ENCODE measurements around the gene SLC5A4. TPM values are rescaled to one million over a fixed set of nuclear protein-coding genes. Genes with fewer than 3 reads are reported as not detected.
"Not testable (repeated sequence)": the region's sequence is repeated elsewhere in the genome, so short reads cannot be mapped to it uniquely, and the experiment has no call there.

Gene SLC5A4
- total RNA-seq, result 1 to 10 TPM; 2.2 to 2.9 TPM
- under 1 TPM; 0.10 to 0.88 TPM for polyA plus RNA-seq
- long read RNA-seq, donor 1, partial matches to known transcripts, result 1 of 3 reads
- long read RNA-seq, donor 1, other reads (novel, unspliced or antisense), result 2 of 3 reads
- long read RNA-seq, donor 2, result 0 reads

DNA sequence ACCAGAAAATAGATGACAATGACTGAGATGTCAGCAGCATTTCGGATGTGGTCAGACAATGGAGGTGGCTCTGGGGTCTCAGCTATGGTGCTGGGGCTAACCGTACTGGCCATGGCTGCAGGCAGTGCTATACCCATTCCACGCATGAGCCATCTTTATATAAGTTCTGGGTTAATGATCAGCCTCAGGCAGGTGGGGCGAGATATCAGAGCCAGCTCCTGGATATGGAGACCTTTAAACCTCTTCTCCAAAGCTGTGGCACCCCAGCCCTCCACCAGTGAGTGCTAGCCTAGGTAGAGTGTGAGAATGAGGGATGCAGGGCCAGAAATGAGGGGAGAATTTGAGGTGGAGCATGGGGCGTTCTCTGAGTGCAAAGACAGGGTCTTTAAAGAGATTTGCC, at the start of gene SLC5A4:
Gene SLC5A4 (minus strand): TSS at position 131 of the 400 bp plus-strand sequence. CDS start 18 bp downstream, at position 113.
- Histone ChIP-seq H3K36me3 (ENCODE audit: control insufficient read depth in 1 of 2, insufficient read depth in 2 of 2, low read length in 1 of 2) (no peaks in the 10 kb centered on the region), H3K4me1 (ENCODE audit: control insufficient read depth in 1 of 2, insufficient read depth in 2 of 2, low read length in 2 of 2) (no peaks in the 10 kb centered on the region), H3K27ac (ENCODE audit: low read depth in 1 of 2, low read length in 2 of 2) (no peak within 1 kb of the TSS), H3K27me3 (ENCODE audit: control insufficient read depth in 1 of 2, insufficient read depth in 2 of 2, low read length in 1 of 2) (no peaks in the 10 kb centered on the region), H3K9me3 (ENCODE audit: control insufficient read depth, low read length) (no peaks in the 10 kb centered on the region), H3K4me3 (ENCODE audit: low read length in 2 of 2) (no peak within 1 kb of the TSS)
- ATAC-seq (ENCODE audit: low FRiP score), result no peak
- no peak for DNase-seq
- intact Hi-C loops (cut with DNase I), result loop anchor here in 1 of 2 donors (5.0 kb wide), 1 partner anchor 273 kb away; no protein-coding TSS in a partner anchor
- WGBS, 2 donors, result 75 to 78% methylated on average over 5 of the region's 5 CpGs

DNA sequence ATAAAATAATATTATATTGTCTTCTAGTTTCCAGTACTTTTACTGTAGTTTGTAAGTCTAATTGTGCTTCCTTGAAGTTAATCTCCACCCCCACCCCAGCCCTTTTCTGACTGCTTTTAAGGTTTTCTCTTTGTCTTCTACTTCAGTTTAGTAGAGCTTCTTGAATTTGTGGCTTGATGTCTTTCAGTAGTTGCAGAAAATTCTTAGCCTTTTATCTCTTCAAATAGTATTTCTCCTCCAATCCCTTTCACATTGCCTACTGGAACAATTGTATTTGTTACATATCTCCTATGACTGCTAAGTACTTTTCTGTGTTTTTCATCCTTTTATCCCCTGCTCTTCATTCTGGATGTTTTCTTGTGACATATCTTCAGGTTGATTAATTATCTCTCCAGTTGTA, 38.8 kb upstream of the SLC5A4 start:
- ATAC-seq (ENCODE audit: low FRiP score); H3K9me3 ChIP-seq (ENCODE audit: control insufficient read depth, low read length); H3K4me3 ChIP-seq (ENCODE audit: low read length in 2 of 2); H3K27me3 ChIP-seq (ENCODE audit: control insufficient read depth in 1 of 2, insufficient read depth in 2 of 2, low read length in 1 of 2); intact Hi-C loops (cut with DNase I); H3K4me1 ChIP-seq (ENCODE audit: control insufficient read depth in 1 of 2, insufficient read depth in 2 of 2, low read length in 2 of 2); H3K27ac ChIP-seq (ENCODE audit: low read depth in 1 of 2, low read length in 2 of 2); H3K36me3 ChIP-seq (ENCODE audit: control insufficient read depth in 1 of 2, insufficient read depth in 2 of 2, low read length in 1 of 2); DNase-seq: not testable (repeated sequence)

DNA sequence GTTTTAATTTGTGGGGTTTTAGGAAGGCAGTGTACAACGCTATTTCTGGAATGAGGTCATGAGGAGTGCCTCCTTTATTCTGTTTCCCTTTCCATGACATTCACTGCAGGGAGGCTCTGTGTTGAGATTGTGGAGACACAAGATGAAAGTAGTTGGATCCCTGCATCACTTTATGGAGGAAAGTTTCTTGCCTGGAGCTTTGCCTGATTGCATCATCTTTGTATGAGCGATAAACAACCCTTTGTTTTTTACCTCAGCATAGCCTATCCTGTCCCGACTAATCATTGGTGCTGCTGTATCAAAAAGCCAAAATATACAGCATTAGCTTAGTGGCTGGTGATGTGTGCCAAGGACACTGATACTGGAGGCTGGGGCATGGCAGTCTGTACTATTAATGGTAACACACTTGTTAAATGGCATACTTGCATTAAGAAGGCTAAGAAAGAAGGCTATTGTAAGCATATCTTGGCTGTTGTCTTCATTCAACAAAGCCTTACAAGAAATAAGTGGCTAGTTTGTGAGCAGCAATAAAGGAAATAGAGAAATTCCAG, 31.2 kb upstream of the SLC5A4 start:
- Histone ChIP-seq H3K4me3 (ENCODE audit: low read length in 2 of 2) (no peak overlapping the region), H3K9me3 (ENCODE audit: control insufficient read depth, low read length) (peaks cover 4% of the 10 kb centered on the region), H3K36me3 (ENCODE audit: control insufficient read depth in 1 of 2, insufficient read depth in 2 of 2, low read length in 1 of 2) (no peaks in the 10 kb centered on the region), H3K27me3 (ENCODE audit: control insufficient read depth in 1 of 2, insufficient read depth in 2 of 2, low read length in 1 of 2) (no peaks in the 10 kb centered on the region), H3K4me1 (ENCODE audit: control insufficient read depth in 1 of 2, insufficient read depth in 2 of 2, low read length in 2 of 2) (no peaks in the 10 kb centered on the region), H3K27ac (ENCODE audit: low read depth in 1 of 2, low read length in 2 of 2) (no peak overlapping the region)
- no peak for DNase-seq
- intact Hi-C loops (cut with DNase I), result no loop called here
- WGBS, 2 donors, result 87 to 90% methylated on average over 3 of the region's 3 CpGs
- no peak for ATAC-seq (ENCODE audit: low FRiP score)

DNA sequence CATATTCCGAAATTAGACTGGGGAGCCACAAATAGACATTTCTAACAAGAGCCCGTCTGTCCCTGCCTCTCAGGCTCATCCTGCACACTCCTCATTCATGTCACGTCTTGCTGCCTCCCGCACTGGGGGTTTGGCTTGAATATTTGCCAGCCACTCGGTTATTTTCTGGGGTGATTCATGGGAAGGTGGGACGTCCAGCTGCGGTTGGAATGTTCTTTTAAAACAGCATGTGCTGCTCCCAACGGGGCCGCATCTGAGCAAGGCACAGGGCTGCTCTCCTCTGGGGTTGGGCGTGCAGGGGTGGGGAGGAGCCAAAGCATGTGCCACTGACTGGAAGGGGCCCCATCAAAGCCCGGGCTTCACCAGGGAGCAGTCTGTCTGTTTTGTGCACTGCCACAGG, 25.9 kb upstream of the SLC5A4 start:
- 28 to 30% methylated on average over 11 of the region's 11 CpGs for WGBS, 2 donors
- intact Hi-C loops (cut with DNase I), result no loop called here

DNA sequence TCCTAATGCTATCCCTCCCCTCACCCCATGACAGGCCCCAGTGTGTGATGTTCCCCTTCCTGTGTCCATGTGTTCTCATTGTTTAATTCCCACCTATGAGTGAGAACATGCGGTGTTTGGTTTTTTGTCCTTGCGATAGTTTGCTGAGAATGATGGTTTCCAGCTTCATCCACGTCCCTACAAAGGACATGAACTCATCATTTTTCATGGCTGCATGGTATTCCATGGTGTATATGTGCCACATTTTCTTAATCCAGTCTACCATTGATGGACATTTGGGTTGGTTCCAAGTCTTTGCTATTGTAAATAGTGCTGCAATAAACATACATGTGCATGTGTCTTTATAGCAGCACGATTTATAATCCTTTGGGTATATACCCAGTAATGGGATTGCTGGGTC, 20.2 kb upstream of the SLC5A4 start:
- H3K4me3 ChIP-seq (ENCODE audit: low read length in 2 of 2); H3K9me3 ChIP-seq (ENCODE audit: control insufficient read depth, low read length); H3K27me3 ChIP-seq (ENCODE audit: control insufficient read depth in 1 of 2, insufficient read depth in 2 of 2, low read length in 1 of 2); H3K36me3 ChIP-seq (ENCODE audit: control insufficient read depth in 1 of 2, insufficient read depth in 2 of 2, low read length in 1 of 2); H3K27ac ChIP-seq (ENCODE audit: low read depth in 1 of 2, low read length in 2 of 2); DNase-seq; intact Hi-C loops (cut with DNase I); H3K4me1 ChIP-seq (ENCODE audit: control insufficient read depth in 1 of 2, insufficient read depth in 2 of 2, low read length in 2 of 2); ATAC-seq (ENCODE audit: low FRiP score): not testable (repeated sequence)
- 77 to 86% methylated on average over 3 to 4 of the region's 4 CpGs for WGBS, 2 donors

More for the DNA sequence above, 25.9 kb upstream of the SLC5A4 start:
- DNase-seq, result no peak
- no peak overlapping the region for H3K4me3 ChIP-seq (ENCODE audit: low read length in 2 of 2)
- ATAC-seq (ENCODE audit: low FRiP score), result no peak
- H3K27ac ChIP-seq (ENCODE audit: low read depth in 1 of 2, low read length in 2 of 2), result no peak overlapping the region
- no peaks in the 10 kb centered on the region for H3K36me3 ChIP-seq (ENCODE audit: control insufficient read depth in 1 of 2, insufficient read depth in 2 of 2, low read length in 1 of 2)
- H3K27me3 ChIP-seq (ENCODE audit: control insufficient read depth in 1 of 2, insufficient read depth in 2 of 2, low read length in 1 of 2), result no peaks in the 10 kb centered on the region
- H3K4me1 ChIP-seq (ENCODE audit: control insufficient read depth in 1 of 2, insufficient read depth in 2 of 2, low read length in 2 of 2), result no peaks in the 10 kb centered on the region
- H3K9me3 ChIP-seq (ENCODE audit: control insufficient read depth, low read length), result peaks cover 3% of the 10 kb centered on the region

DNA sequence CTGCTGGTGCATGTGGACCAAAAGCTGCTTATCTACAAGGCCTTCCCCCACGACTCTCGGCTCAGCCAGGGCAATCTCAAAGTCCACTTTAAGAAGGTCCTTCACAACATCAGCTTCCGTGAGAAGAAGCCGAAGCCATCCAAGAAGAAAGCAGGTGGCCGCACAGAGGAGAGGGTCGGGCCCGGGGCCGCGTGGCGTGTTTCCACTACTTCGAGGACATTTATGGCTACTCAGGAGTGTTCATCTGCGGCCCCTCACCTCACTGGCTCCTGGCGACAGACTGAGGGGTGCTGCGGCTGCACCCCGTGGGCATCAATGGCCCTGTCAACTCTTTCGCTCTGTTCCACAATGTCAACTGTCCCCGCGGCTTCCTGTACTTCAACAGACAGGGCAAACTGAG, 16.2 kb upstream of the SLC5A4 start:
- no peak overlapping the region for H3K27ac ChIP-seq (ENCODE audit: low read depth in 1 of 2, low read length in 2 of 2)
- ATAC-seq (ENCODE audit: low FRiP score), result no peak
- intact Hi-C loops (cut with DNase I), result no loop called here
- no peaks in the 10 kb centered on the region for H3K36me3 ChIP-seq (ENCODE audit: control insufficient read depth in 1 of 2, insufficient read depth in 2 of 2, low read length in 1 of 2)
- no peak for DNase-seq
- 89 to 93% methylated on average over 18 of the region's 18 CpGs for WGBS, 2 donors
- H3K4me1 ChIP-seq (ENCODE audit: control insufficient read depth in 1 of 2, insufficient read depth in 2 of 2, low read length in 2 of 2), result no peaks in the 10 kb centered on the region
- no peaks in the 10 kb centered on the region for H3K27me3 ChIP-seq (ENCODE audit: control insufficient read depth in 1 of 2, insufficient read depth in 2 of 2, low read length in 1 of 2)
- H3K4me3 ChIP-seq (ENCODE audit: low read length in 2 of 2), result no peak overlapping the region
- H3K9me3 ChIP-seq (ENCODE audit: control insufficient read depth, low read length), result no peaks in the 10 kb centered on the region

DNA sequence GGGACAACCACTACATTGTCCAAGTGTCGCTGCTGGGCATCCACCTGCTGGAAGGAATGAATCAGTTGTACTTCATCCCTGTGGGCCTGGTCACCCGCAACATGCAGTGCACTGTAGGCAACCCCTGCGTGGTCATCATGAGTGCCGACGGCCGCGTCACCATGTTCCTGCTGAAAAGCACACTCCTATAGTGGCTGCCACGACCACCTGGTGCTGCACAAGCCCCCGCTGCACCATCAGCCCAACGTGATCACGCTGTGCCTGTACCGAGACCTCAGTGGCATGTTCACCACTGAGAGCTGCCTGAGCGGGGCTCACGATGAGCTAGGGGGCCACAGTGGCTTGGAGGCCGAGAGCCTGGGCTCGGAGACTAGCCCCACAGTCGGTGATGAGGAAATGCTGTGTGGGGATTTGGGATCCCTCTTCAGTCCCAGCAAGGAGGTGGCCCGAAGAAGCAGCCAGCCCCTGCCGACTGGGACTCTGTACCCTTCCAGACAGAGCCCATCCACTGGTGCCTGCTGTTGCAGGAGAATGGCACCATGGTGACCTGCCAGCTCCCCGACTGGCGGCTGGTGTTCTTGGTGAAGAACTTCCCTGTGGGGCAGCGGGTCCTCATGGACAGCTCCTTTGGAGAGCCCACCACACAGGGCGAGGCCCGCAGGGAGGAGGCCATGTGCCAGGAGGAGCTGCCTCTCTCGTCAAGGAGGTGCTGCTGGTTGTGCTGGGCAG, 15.7 kb upstream of the SLC5A4 start:
- no peak overlapping the region for H3K27ac ChIP-seq (ENCODE audit: low read depth in 1 of 2, low read length in 2 of 2)
- H3K9me3 ChIP-seq (ENCODE audit: control insufficient read depth, low read length), result no peaks in the 10 kb centered on the region
- 89 to 90% methylated on average over 25 of the region's 25 CpGs for WGBS, 2 donors
- no peak for DNase-seq
- no peak for ATAC-seq (ENCODE audit: low FRiP score)
- H3K36me3 ChIP-seq (ENCODE audit: control insufficient read depth in 1 of 2, insufficient read depth in 2 of 2, low read length in 1 of 2), result no peaks in the 10 kb centered on the region
- no peaks in the 10 kb centered on the region for H3K27me3 ChIP-seq (ENCODE audit: control insufficient read depth in 1 of 2, insufficient read depth in 2 of 2, low read length in 1 of 2)
- no peak overlapping the region for H3K4me3 ChIP-seq (ENCODE audit: low read length in 2 of 2)
- no peaks in the 10 kb centered on the region for H3K4me1 ChIP-seq (ENCODE audit: control insufficient read depth in 1 of 2, insufficient read depth in 2 of 2, low read length in 2 of 2)
- intact Hi-C loops (cut with DNase I), result no loop called here

DNA sequence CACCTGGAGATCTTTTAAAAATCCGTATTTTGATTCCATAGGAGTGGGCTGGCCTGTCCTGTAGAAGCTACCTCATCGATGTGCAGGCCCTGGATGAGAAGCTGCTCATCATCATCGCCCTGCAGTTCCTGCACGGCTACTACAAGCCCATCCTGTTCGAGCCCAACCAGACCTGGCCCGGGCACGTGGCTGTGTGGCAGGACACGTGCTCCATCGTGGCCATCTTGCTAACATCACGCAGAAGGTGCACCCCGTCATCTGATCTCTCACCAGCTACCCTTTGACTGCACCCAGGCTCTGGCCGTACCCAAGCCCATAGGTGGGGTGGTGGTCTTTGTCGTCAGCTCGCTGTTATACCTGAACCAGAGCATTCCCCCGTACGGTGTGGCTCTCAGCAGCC, 14.2 kb upstream of the SLC5A4 start:
- Histone ChIP-seq H3K9me3 (ENCODE audit: control insufficient read depth, low read length) (no peaks in the 10 kb centered on the region), H3K27me3 (ENCODE audit: control insufficient read depth in 1 of 2, insufficient read depth in 2 of 2, low read length in 1 of 2) (no peaks in the 10 kb centered on the region), H3K4me1 (ENCODE audit: control insufficient read depth in 1 of 2, insufficient read depth in 2 of 2, low read length in 2 of 2) (no peaks in the 10 kb centered on the region), H3K4me3 (ENCODE audit: low read length in 2 of 2) (no peak overlapping the region), H3K36me3 (ENCODE audit: control insufficient read depth in 1 of 2, insufficient read depth in 2 of 2, low read length in 1 of 2) (no peaks in the 10 kb centered on the region), H3K27ac (ENCODE audit: low read depth in 1 of 2, low read length in 2 of 2) (no peak overlapping the region)
- DNase-seq (no peak), ATAC-seq (ENCODE audit: low FRiP score) (no peak)
- intact Hi-C loops (cut with DNase I), result loop anchor here in 1 of 2 donors (5.0 kb wide), 1 partner anchor 292 kb away; no protein-coding TSS in a partner anchor
- 88 to 89% methylated on average over 16 of the region's 16 CpGs for WGBS, 2 donors

DNA sequence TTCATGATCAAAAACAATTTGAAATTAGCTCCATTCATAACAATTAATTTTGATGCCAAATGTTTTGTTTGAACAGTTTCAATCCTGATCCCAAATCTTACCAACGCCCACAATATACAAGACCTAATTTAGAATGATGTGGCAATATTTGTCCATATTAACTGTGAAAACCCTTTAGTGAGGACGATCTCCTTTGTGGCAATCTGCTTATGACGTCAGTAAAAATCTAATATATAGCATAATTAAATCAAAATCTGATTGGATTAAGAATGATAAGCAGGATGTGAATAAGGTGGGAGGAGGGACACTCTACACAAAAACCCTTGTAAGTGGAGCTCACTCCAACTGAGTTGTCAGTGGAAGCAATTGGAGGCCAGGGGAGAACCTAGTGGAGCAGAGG, 11.9 kb upstream of the SLC5A4 start:
- Histone ChIP-seq H3K27ac (ENCODE audit: low read depth in 1 of 2, low read length in 2 of 2) (no peak overlapping the region), H3K9me3 (ENCODE audit: control insufficient read depth, low read length) (no peaks in the 10 kb centered on the region), H3K36me3 (ENCODE audit: control insufficient read depth in 1 of 2, insufficient read depth in 2 of 2, low read length in 1 of 2) (no peaks in the 10 kb centered on the region), H3K27me3 (ENCODE audit: control insufficient read depth in 1 of 2, insufficient read depth in 2 of 2, low read length in 1 of 2) (no peaks in the 10 kb centered on the region), H3K4me3 (ENCODE audit: low read length in 2 of 2) (no peak overlapping the region), H3K4me1 (ENCODE audit: control insufficient read depth in 1 of 2, insufficient read depth in 2 of 2, low read length in 2 of 2) (no peaks in the 10 kb centered on the region)
- DNase-seq, result no peak
- no peak for ATAC-seq (ENCODE audit: low FRiP score)
- intact Hi-C loops (cut with DNase I), result loop anchor here (2.0 to 5.0 kb wide), 2 partner anchors 290 kb away; no protein-coding TSS in a partner anchor
- WGBS, 2 donors, result 65 to 69% methylated on average over 3 of the region's 3 CpGs

All from aorta (tissue), 5 donors.